ENCODE data around the gene SUSD4. TPM values are rescaled to one million over a fixed set of nuclear protein-coding genes. Genes with fewer than 3 reads are reported as not detected.

The SUSD4 gene
- total and polyA plus RNA-seq, 12 donors, result 1.5 to 26.9 (median 7.0) TPM

DNA sequence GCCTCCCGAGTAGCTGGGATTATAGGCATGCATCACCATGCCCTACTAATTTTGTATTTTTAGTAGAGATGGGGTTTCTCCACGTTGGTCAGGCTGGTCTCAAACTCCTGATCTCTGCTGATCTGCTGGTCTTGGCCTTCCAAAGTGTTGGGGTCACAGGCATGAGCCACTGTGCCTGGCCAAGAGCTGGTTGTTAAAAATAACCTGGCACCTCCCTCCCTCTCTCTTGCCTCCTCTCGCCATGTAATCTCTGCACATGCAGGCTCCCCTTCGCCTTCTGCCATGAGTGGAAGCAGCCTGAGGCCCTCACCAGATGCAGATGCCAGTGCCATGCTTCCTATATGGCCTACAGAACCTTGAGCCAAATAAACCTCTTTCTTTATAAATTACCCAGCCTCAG lies 146.2 kb downstream of the SUSD4 start:
- intact Hi-C loops (cut with DNase I), result no loop called here
- no peak for TF ChIP-seq CTCF (IDR thresholded peaks at IDR 0.05)
- TF ChIP-seq POLR2A (IDR thresholded peaks at IDR 0.05), result no peak
- Histone ChIP-seq H3K9me3 (replicated peaks in 1 of 3) (peaks cover 0 to 9% (median 0%) of the 10 kb centered on the region in 3 donors), H3K27ac (no peak overlapping the region), H3K36me3 (replicated peaks in 1 of 2) (no peaks in the 10 kb centered on the region), H3K27me3 (no peaks in the 10 kb centered on the region), H3K4me1 (replicated peaks in 1 of 2) (no peaks in the 10 kb centered on the region), H3K4me3 (no peak overlapping the region)
- no peak for DNase-seq
- 81 to 95% (median 90%) methylated on average over 4 of the region's 4 CpGs for WGBS, 4 donors

GRCh38 chr1:223216531-223217205 lies 147.3 kb downstream of the SUSD4 start:
- no peak overlapping the region for H3K27ac ChIP-seq
- no peak for DNase-seq
- TF ChIP-seq POLR2A (IDR thresholded peaks at IDR 0.05), result no peak
- no peak for TF ChIP-seq CTCF (IDR thresholded peaks at IDR 0.05)
- H3K4me1 ChIP-seq (replicated peaks in 1 of 2), result no peaks in the 10 kb centered on the region
- H3K4me3 ChIP-seq, result no peak overlapping the region
- peaks cover 0 to 9% (median 0%) of the 10 kb centered on the region in 3 donors for H3K9me3 ChIP-seq (replicated peaks in 1 of 3)
- WGBS, 4 donors, result 85 to 96% (median 91%) methylated on average over 5 of the region's 5 CpGs
- no peaks in the 10 kb centered on the region for H3K27me3 ChIP-seq
- H3K36me3 ChIP-seq (replicated peaks in 1 of 2), result no peaks in the 10 kb centered on the region
- intact Hi-C loops (cut with DNase I), result no loop called here

DNA sequence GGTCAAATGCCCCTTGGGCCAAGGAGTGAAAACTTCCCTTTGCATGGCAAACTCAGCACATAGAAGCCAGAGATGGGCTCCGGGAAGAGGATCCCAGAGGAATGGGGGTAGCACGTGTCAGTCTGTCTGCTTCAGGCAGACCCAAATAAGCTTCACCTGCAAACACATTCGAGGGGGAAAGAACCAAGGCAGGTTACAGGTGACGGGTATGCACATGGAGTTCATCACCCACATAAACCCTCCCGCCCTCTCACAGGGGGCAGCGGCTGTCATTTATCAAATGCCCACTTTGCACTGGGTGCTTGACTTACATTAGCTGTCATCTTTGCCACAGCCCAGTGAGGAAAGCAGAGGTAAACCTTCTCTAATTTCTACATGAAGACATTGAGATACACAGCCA lies 147.9 kb downstream of the SUSD4 start:
- DNase-seq, result no peak
- TF ChIP-seq CTCF (IDR thresholded peaks at IDR 0.05) (no peak), POLR2A (IDR thresholded peaks at IDR 0.05) (no peak)
- peaks cover 0 to 9% (median 0%) of the 10 kb centered on the region in 3 donors for H3K9me3 ChIP-seq (replicated peaks in 1 of 3)
- H3K36me3 ChIP-seq (replicated peaks in 1 of 2), result no peaks in the 10 kb centered on the region
- no peaks in the 10 kb centered on the region for H3K27me3 ChIP-seq
- H3K4me3 ChIP-seq, result no peak overlapping the region
- H3K4me1 ChIP-seq (replicated peaks in 1 of 2), result no peaks in the 10 kb centered on the region
- intact Hi-C loops (cut with DNase I), result no loop called here
- 87 to 100% (median 94%) methylated on average over 2 to 6 of the region's 6 CpGs for WGBS, 4 donors
- H3K27ac ChIP-seq, result no peak overlapping the region

- no peak for DNase-seq
- Histone ChIP-seq H3K4me1 (replicated peaks in 1 of 2) (no peaks in the 10 kb centered on the region), H3K27ac (no peak overlapping the region), H3K27me3 (no peaks in the 10 kb centered on the region), H3K36me3 (replicated peaks in 1 of 2) (no peaks in the 10 kb centered on the region), H3K4me3 (no peak overlapping the region), H3K9me3 (replicated peaks in 1 of 3) (peaks cover 0 to 9% (median 0%) of the 10 kb centered on the region in 3 donors)
- intact Hi-C loops (cut with DNase I), result no loop called here
- TF ChIP-seq CTCF (IDR thresholded peaks at IDR 0.05), result no peak
- TF ChIP-seq POLR2A (IDR thresholded peaks at IDR 0.05), result no peak
- 91 to 96% (median 93%) methylated on average over 5 to 6 of the region's 6 CpGs for WGBS, 4 donors
Measured at GRCh38 chr1:223215026-223215425, 148.9 kb downstream of the SUSD4 start.

Data from adrenal gland (tissue), 12 donors.